8988T (cell line): ENCODE results near the gene GPHB5.
"Not testable (repeated sequence)": the region's sequence is repeated elsewhere in the genome, so short reads cannot be mapped to it uniquely, and the experiment has no call there.

Experiments
- DNase-seq: peaks from one replicate; pipeline ENCODE4 v3.0.0; 2011

GPHB5 gene

DNA sequence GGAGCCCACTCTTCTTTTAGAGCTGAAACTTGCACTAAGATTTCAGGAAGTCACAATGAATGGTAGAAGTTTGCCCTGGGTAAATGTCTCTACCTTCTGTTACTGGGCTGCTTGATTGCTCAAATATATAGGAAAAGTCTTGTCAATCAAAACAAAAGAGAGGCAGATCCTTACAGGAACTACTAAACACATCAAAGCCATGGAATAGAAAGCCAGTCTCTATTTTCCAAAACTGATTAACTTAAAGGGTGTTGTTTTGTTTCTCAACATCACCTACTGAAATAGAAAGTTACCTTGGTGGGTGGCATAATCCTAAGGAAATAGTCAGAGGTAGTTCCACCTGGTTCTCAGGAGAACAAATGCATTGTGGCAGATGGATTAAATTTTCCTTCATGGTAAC, at the start of gene GPHB5:
GPHB5 (minus strand) TSS at position 101 of the 400 bp plus-strand sequence. CDS start 1,086 bp downstream, outside the sequence.
- no peak for DNase-seq

- DNase-seq: no peak
Observed at GRCh38 chr14:63367742-63368364, 49.1 kb upstream of the GPHB5 start.

DNA sequence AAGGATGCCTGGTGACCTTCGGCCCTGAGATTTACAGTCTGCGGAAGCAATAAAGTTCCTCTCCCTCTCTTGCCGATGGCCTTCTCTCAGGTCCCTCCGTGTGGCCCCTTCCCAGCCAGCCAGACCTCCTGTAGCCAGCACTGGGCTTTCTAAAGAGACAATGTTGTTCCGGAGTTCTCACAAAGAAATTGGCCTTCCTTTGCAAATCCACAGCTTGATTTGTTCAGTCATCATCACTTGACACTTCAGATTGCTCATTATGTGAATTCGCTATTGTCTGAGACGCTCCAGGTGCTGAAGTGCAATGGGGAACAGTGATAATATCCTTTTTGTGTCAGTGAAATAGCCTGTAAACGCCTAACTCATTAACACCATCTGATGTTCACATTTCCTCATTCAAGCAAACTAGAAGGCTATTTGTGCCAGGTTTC, 43.7 kb upstream of the GPHB5 start:
- no peak for DNase-seq

GRCh38 chr14:63361790-63362189, 43.1 kb upstream of the GPHB5 start:
- no peak for DNase-seq

DNA sequence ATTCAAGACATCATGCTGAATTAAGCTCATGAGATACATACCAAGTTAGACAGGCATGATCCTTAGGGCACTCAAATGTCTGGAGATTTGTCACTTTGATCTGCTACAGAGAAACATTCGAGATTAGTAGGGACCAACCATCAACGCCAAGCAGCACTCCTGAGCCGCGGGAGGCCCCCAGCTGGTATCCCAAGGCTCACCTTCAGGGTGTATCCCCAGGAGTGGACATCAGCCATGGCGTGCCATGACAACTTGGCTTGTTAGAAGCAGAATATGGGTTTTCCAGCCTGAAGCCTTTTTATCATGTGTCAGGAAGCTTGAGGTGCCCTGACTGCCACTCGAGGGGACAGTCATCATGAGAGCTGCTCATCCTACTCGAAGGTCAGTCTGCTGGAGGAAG, 39.1 kb upstream of the GPHB5 start:
- no peak for DNase-seq

DNA sequence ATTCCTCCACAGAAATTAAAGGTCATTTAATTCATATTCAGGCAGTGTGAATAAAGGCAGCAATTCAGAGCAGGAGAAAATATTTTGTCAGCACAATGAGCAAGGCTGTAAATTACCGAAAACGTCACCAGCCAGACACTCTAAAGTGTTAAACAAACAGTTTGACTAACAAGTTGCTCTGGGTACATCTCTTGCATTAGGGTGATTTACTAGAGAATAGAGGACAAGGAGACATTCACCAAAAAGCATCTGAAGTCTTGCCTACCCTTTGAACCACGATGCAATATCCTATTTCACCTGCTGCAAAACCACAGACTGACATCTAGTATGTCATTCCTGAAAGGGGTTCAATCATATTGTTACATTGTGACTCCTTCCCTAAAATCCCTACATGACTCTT, 27.1 kb upstream of the GPHB5 start:
- no peak for DNase-seq

- DNase-seq: no peak
Observed at GRCh38 chr14:63344336-63344735, 25.6 kb upstream of the GPHB5 start.

DNA sequence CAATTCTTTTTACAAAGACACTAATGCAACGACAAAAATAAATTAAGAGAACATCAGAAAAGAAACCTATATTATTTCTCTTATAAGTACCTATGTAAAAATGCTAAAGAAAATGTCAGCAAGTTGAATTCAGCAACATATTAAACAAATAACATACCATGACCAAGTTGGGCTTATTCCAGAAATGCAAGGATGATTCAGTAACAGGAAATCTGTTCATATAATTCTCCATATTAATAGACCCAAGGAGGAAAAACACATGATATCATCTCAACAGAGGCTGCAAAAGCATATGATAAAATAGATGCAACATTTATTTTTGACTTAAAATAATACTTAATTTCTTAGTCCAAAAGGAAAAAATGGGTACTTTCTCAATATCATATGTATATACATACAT, 25.1 kb upstream of the GPHB5 start:
- DNase-seq: no peak

- no peak for DNase-seq
Observed at GRCh38 chr14:63342371-63342770, 23.6 kb upstream of the GPHB5 start.

DNA sequence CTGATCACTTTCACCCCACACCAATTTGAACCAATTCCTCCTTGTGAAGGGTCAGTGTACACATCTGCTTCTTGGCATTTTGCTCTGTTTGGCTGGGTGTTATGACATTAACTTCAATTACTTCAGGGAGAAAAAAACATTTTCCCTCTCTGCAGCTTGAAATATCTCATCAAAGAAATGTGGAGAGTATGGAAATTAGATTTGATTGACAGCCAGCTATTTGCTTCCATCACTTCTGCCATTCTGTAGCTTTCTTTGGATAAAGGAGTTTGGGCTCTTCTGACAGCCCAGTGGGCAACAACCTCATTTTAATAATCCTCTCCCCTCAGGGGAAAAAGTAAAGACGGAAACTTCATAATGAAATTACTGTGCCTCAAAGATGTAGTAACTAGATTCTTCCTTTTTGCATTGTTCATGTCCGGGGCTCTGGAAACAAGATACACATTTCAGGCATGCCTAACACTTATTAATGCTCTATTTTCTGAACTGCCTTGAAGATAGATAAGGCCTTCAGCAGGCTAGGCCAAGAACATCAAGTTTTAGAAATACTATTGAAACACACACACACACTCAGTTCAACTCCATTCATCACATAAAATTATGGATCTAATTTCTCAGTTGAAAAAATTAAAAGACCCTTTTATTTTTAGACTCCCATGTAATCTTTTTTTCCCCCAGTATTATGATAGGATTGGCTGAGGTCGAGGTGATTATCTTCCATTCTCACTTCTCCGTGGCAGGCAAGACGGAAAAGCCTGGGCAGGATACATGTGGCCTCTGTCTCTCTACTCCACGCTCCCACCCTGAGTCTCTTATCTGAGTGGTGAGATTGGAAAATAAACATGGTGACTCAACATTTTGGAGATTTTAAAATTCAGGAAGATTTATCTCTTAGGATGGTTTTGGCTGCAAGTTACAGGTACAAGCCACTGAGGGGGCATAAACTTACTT, 10.3 kb upstream of the GPHB5 start:
- no peak for DNase-seq

GRCh38 chr14:63326840-63327239, 8.1 kb upstream of the GPHB5 start:
- no peak for DNase-seq

- no peak for DNase-seq
Observed at GRCh38 chr14:63322897-63323573, 4.3 kb upstream of the GPHB5 start.

GRCh38 chr14:63322472-63322871, 3.7 kb upstream of the GPHB5 start:
- DNase-seq: no peak

GRCh38 chr14:63308723-63309317, 9.9 kb downstream of the GPHB5 start:
- no peak for DNase-seq

DNA sequence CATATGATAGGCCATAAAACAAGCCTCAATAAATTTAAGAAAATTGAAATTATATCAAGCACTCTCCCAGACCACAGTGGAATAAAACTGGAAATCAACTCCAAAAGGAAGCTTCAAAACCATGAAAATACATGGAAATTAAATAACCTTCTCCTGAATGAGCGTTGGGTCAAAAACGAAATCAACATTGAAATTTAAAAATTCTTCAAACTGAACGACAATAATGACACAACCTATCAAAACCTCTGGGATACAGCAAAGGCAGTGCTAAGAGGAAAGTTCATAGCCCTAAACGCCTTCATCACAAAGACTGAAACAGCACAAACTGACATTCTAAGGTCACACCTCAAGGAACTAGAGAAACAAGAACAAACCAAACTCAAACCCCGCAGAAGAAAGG, 14.3 kb downstream of the GPHB5 start:
- DNase-seq: not testable (repeated sequence)

DNA sequence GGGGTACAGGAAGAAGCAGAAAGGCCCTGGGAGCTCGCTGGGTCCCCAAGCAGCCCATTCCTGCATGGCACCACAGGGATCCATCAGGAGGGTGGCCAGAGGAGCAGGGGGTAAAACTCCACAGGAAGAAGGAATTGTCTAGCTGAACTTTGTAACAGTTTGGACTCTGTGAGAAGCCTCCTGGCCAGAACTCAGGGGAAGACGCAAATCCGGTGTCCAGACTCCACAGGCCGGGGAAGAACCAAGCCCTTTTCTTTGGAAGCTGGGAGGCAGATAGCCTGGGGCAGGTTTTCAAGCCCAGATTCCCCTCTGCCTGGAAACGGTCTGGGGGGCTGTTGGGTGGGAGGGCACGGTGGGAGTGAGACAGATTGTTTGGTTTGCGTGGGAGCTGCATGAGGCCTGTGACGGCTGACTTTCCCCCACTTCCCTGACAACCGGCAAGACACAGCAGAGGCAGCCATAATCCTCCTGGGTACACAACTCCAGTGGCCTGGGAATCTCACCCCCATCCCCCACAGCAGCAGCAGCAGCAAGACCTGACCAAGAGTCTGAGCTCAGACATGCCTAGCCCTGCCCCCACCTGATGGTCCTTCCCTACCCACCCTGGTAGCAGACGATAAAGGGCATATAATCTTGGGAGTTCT, 16.7 kb downstream of the GPHB5 start:
- no peak for DNase-seq

- no peak for DNase-seq
Observed at GRCh38 chr14:63300854-63301253, 17.9 kb downstream of the GPHB5 start.

- no peak for DNase-seq
Observed at GRCh38 chr14:63299351-63300110, 19.2 kb downstream of the GPHB5 start.

DNA sequence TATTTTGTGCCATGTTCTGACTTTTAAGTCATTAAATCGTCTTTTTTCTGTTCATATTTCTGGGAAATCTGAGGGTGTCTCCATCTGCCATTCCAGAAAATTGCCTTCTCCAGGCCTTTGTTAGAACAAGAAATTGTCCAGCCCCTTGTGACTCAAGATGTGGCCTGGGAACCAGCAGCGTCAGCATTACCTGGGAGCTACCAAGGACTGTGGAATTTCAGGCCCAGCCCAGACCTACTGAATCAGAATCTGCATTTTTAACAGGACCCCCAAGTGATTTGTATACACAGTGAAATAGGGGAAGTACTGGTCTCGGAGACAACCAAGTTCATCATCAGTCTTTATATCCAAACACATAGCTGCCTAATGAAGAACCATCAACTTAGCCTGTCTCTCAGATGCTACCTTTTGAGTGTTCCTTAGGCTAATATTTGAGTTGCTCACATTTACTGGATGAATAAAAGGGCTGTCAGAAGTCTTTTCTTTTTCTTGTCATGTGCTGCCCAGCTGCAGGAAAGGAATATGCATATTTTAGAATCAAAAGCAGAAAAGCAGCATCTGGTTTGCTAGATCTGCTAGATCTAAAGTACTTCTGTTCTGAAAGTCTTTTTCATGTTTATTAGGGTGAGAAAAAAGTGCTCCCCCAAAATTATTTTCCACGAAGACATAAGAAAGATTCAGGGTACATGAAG, 21.2 kb downstream of the GPHB5 start:
- DNase-seq: no peak

GRCh38 chr14:63296060-63296563, 22.6 kb downstream of the GPHB5 start:
- DNase-seq: no peak

- DNase-seq: no peak
Observed at GRCh38 chr14:63295231-63295685, 23.5 kb downstream of the GPHB5 start.
